GM18868 (cell line): ENCODE results near the gene BCDIN3D.

Experiments
- ATAC-seq: cut with Tn5 transposase; IDR thresholded peaks from one replicate; pipeline ENCODE4 v1.9.1; 2021; ENCODE audit warnings: mild to moderate bottlenecking, moderate library complexity; ENCODE audit not compliant: unreplicated experiment

BCDIN3D gene

GRCh38 chr12:49823350-49823749, 19.6 kb downstream of the BCDIN3D start:
- ATAC-seq = no peak

- no peak for ATAC-seq
Measured at GRCh38 chr12:49821373-49822287, 21.3 kb downstream of the BCDIN3D start.

- ATAC-seq = no peak
Measured at GRCh38 chr12:49819786-49820185, 23.1 kb downstream of the BCDIN3D start.

GRCh38 chr12:49818241-49818895, 24.5 kb downstream of the BCDIN3D start:
- no peak for ATAC-seq

- no peak for ATAC-seq
Measured at GRCh38 chr12:49813131-49813530, 29.8 kb downstream of the BCDIN3D start.

GRCh38 chr12:49811961-49812401, 30.9 kb downstream of the BCDIN3D start:
- peak; percentile 53 for ATAC-seq

GRCh38 chr12:49811136-49811535, 31.8 kb downstream of the BCDIN3D start:
- no peak for ATAC-seq

GRCh38 chr12:49809906-49810389, 33.0 kb downstream of the BCDIN3D start:
- ATAC-seq = no peak

GRCh38 chr12:49809381-49809905, 33.5 kb downstream of the BCDIN3D start:
- no peak for ATAC-seq

GRCh38 chr12:49808686-49809380, 34.1 kb downstream of the BCDIN3D start:
- ATAC-seq = no peak

- ATAC-seq = no peak
Measured at GRCh38 chr12:49807991-49808580, 34.8 kb downstream of the BCDIN3D start.

GRCh38 chr12:49806877-49807276, 36.0 kb downstream of the BCDIN3D start:
- no peak for ATAC-seq

GRCh38 chr12:49806321-49806813, 36.5 kb downstream of the BCDIN3D start:
- no peak for ATAC-seq

- ATAC-seq = no peak
Measured at GRCh38 chr12:49805409-49805808, 37.5 kb downstream of the BCDIN3D start.

GRCh38 chr12:49804821-49805220, 38.1 kb downstream of the BCDIN3D start:
- no peak for ATAC-seq

- no peak for ATAC-seq
Measured at GRCh38 chr12:49803693-49804450, 39.0 kb downstream of the BCDIN3D start.

- ATAC-seq = no peak
Measured at GRCh38 chr12:49801141-49802063, 41.5 kb downstream of the BCDIN3D start.

- no peak for ATAC-seq
Measured at GRCh38 chr12:49800421-49801140, 42.3 kb downstream of the BCDIN3D start.
